GM23248 (cell line): Measurements from ENCODE around the gene LUC7L3. TPM values are rescaled to one million over a fixed set of nuclear protein-coding genes. Genes with fewer than 3 reads are reported as not detected.

Experiments
- DNase-seq: peaks from one replicate; pipeline ENCODE4 v3.0.0-alpha.2; 2015
- H2AFZ ChIP-seq: fragments of 200-600 bp; sonication (generic); 2 replicates; pipeline ENCODE4 v1.6.1; 2016; ENCODE audit warnings: antibody characterized with exemption
- H3F3A ChIP-seq: fragments of 200-600 bp; sonication (generic); 2 replicates; pipeline ENCODE4 v1.6.1; 2016; ENCODE audit warnings: mild to moderate bottlenecking, antibody characterized with exemption, mixed run types; ENCODE audit not compliant: insufficient read depth
- H3K27ac ChIP-seq: fragments of 200-600 bp; sonication (generic); 2 replicates; pipeline ENCODE4 v1.5.1; 2016; ENCODE audit warnings: mild to moderate bottlenecking
- H3K27me3 ChIP-seq: fragments of 200-600 bp; sonication (generic); replicated peaks from 2 replicates; pipeline ENCODE4 v1.6.1; 2016; ENCODE audit warnings: mild to moderate bottlenecking; ENCODE audit not compliant: insufficient read depth
- H3K36me3 ChIP-seq: fragments of 200-600 bp; sonication (generic); 2 replicates; pipeline ENCODE4 v1.6.1; 2016; ENCODE audit warnings: low read depth, mild to moderate bottlenecking
- H3K4me1 ChIP-seq: fragments of 200-600 bp; sonication (generic); 2 replicates; pipeline ENCODE4 v1.6.1; 2016; ENCODE audit warnings: mild to moderate bottlenecking; ENCODE audit not compliant: insufficient read depth
- H3K4me2 ChIP-seq: fragments of 200-600 bp; sonication (generic); one replicate; pipeline ENCODE4 v1.6.1; 2016; ENCODE audit warnings: mild to moderate bottlenecking; ENCODE audit not compliant: unreplicated experiment
- H3K4me3 ChIP-seq: fragments of 200-600 bp; sonication (generic); 2 replicates; pipeline ENCODE4 v1.5.1; 2016; ENCODE audit warnings: mild to moderate bottlenecking
- H3K79me2 ChIP-seq: fragments of 200-600 bp; sonication (generic); 2 replicates; pipeline ENCODE4 v1.6.1; 2016; ENCODE audit warnings: mild to moderate bottlenecking; ENCODE audit not compliant: insufficient read depth
- H3K9ac ChIP-seq: fragments of 200-600 bp; sonication (generic); 2 replicates; pipeline ENCODE4 v1.6.1; 2016; ENCODE audit warnings: mild to moderate bottlenecking
- H3K9me2 ChIP-seq: fragments of 200-600 bp; sonication (generic); 2 replicates; pipeline ENCODE4 v1.6.1; 2016; ENCODE audit warnings: mixed run types, mild to moderate bottlenecking, moderate library complexity; ENCODE audit not compliant: insufficient read depth
- H3K9me3 ChIP-seq: fragments of 200-600 bp; sonication (generic); one replicate; pipeline ENCODE4 v1.6.1; 2017; ENCODE audit warnings: low read depth
- H4K20me1 ChIP-seq: fragments of 200-600 bp; sonication (generic); 2 replicates; pipeline ENCODE4 v1.6.0; 2016; ENCODE audit not compliant: insufficient read depth
- EZH2 ChIP-seq: fragments of 200-600 bp; sonication (generic); IDR thresholded peaks from 2 replicates; pipeline ENCODE4 v1.6.1; 2018; ENCODE audit warnings: antibody characterized with exemption, mild to moderate bottlenecking; ENCODE audit not compliant: insufficient read depth, poor library complexity, severe bottlenecking
- EZH2phosphoT487 ChIP-seq: fragments of 200-600 bp; sonication (generic); IDR thresholded peaks from 2 replicates; pipeline ENCODE4 v1.6.1; 2018; ENCODE audit warnings: antibody characterized with exemption, moderate library complexity, mild to moderate bottlenecking, low read depth; ENCODE audit not compliant: insufficient read depth
- WGBS, 2 experiments: methylation state at CpG; one replicate each; pipeline ENCODE4 v1.1.6; 2015 to 2017; ENCODE audit warnings: low lambda C conversion rate in 2 of 2, low coverage in 1 of 2; ENCODE audit errors: missing lambda C conversion rate in 2 of 2; 5-methylcytosine and 5-hydroxymethylcytosine counted together
- in situ Hi-C: fragments of 300-500 bp; cut with MboI; formaldehyde crosslinking; loops from 2 replicates; pipeline ENCODE4 v1.15.0; 2020
- polyA plus RNA-seq: library from polyadenylated mRNA; unstranded; fragments of >200 nt; fragmentation: Nextera tagmentation; extraction: Ambion mirVana; gene quantifications from 2 replicates; pipeline ENCODE4 v1.2.1, GENCODE V29; 2016
- total RNA-seq: library from RNA; depleted of rRNA; stranded (reverse); fragments of >200 nt; shearing (Covaris generic); gene quantifications from 2 replicates; pipeline ENCODE4 v1.2.3, GENCODE V29; 2014

The LUC7L3 gene
- total and polyA plus RNA-seq, 2 experiments from 2014 or later = 59.1 to 138 TPM

DNA sequence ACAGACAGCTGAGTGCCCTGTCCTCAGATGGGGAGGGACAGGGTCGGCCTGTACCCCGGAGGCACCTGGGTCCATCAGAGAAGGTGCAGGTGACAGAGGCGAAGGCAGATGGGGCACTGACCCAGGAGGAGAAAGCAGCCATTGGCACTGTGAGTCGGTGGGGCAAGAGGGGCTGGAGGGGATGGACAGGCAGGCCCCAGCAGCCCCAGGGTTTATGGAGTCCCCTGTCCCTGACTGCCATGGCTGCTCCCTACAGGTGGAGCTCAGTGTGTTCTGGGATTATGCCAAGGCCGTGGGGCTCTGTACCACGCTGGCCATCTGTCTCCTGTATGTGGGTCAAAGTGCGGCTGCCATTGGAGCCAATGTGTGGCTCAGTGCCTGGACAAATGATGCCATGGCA, 43.8 kb upstream of the LUC7L3 start:
- no peak for DNase-seq
- no peak overlapping the region for H3K4me3 ChIP-seq
- no peak overlapping the region for H2AFZ ChIP-seq
- no peaks in the 10 kb centered on the region for H3K79me2 ChIP-seq
- in situ Hi-C loops = no loop called here
- TF ChIP-seq EZH2 (no peak), EZH2phosphoT487 (no peak)
- H3K9me3 ChIP-seq = no peaks in the 10 kb centered on the region
- H3K9ac ChIP-seq = no peak overlapping the region
- no peaks in the 10 kb centered on the region for H3K36me3 ChIP-seq
- H3K9me2 ChIP-seq = no peaks in the 10 kb centered on the region
- H4K20me1 ChIP-seq = no peaks in the 10 kb centered on the region
- peaks cover 7% of the 10 kb centered on the region for H3F3A ChIP-seq
- no peaks in the 10 kb centered on the region for H3K27me3 ChIP-seq
- H3K4me2 ChIP-seq = no peak overlapping the region
- no peak overlapping the region for H3K27ac ChIP-seq
- H3K4me1 ChIP-seq = peaks cover 8% of the 10 kb centered on the region
- 83 to 87% methylated on average over 7 of the region's 7 CpGs for WGBS, 2 experiments

DNA sequence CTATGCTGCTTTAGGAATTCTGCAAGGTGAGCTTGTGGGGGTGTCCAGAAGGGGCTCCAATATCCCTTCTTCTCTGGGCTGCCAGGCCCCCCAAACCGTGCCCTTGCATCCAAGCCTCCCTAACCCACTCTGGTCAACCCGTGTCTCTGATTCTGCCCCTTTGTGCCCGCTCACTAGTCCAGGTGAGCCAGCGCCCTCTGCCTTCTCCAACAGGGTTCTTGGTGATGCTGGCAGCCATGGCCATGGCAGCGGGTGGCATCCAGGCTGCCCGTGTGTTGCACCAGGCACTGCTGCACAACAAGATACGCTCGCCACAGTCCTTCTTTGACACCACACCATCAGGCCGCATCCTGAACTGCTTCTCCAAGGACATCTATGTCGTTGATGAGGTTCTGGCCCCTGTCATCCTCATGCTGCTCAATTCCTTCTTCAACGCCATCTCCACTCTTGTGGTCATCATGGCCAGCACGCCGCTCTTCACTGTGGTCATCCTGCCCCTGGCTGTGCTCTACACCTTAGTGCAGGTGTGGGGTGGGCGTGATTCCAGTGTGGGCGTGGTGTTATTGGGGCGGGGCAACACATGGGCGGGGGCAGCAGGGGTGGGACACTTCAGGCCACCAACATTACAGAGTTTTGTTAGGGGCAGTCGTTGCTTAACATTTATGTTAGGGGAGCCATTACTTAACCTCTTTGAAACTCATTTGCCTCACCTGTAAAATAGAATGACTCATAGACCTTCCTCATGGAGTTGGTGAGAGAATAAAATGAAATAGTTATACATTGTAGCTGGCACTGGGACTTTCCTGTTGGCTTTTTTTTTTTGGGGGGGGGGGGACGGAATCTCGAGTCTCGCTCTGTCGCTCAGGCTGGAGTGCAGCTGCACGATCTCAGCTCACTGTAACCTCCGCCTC, 43.1 kb upstream of the LUC7L3 start:
- 85 to 89% methylated on average over 24 of the region's 24 CpGs for WGBS, 2 experiments
- H3K9ac ChIP-seq = no peak overlapping the region
- no peak for DNase-seq
- H3F3A ChIP-seq = peaks cover 2% of the 10 kb centered on the region; the same call in 1 of the 2 replicates
- peaks cover 7% of the 10 kb centered on the region for H3K4me1 ChIP-seq
- H3K4me2 ChIP-seq = no peak overlapping the region
- no peak overlapping the region for H2AFZ ChIP-seq
- TF ChIP-seq EZH2 = no peak
- TF ChIP-seq EZH2phosphoT487 = no peak
- no peak overlapping the region for H3K27ac ChIP-seq
- H3K79me2 ChIP-seq = no peaks in the 10 kb centered on the region
- H3K9me2 ChIP-seq = no peaks in the 10 kb centered on the region
- H3K36me3 ChIP-seq = no peaks in the 10 kb centered on the region
- no peaks in the 10 kb centered on the region for H3K9me3 ChIP-seq
- no peaks in the 10 kb centered on the region for H3K27me3 ChIP-seq
- no peaks in the 10 kb centered on the region for H4K20me1 ChIP-seq
- no peak overlapping the region for H3K4me3 ChIP-seq
- in situ Hi-C loops = no loop called here

DNA sequence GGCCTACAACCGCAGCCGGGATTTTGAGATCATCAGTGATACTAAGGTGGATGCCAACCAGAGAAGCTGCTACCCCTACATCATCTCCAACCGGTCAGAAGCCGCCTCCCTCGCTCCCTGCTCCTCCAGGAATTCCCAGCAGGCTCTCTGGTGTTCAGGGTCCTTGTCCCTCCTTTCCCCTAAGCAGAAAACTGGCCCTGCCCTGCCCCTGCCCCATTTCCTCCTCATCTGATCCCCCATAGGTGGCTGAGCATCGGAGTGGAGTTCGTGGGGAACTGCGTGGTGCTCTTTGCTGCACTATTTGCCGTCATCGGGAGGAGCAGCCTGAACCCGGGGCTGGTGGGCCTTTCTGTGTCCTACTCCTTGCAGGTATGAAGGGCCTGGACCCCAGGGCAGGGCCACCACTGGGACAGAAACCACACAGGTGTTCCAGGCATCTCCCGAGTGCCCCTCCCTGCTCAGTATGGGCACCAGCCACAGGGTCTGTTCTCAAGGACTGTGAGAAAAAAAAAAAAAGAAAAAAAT, 41.5 kb upstream of the LUC7L3 start:
- no peak overlapping the region for H3K27ac ChIP-seq
- H4K20me1 ChIP-seq = no peaks in the 10 kb centered on the region
- no peaks in the 10 kb centered on the region for H3K27me3 ChIP-seq
- H3K4me3 ChIP-seq = no peak overlapping the region
- no peaks in the 10 kb centered on the region for H3K79me2 ChIP-seq
- H2AFZ ChIP-seq = no peak overlapping the region
- no peaks in the 10 kb centered on the region for H3K9me3 ChIP-seq
- H3K9me2 ChIP-seq = no peaks in the 10 kb centered on the region
- TF ChIP-seq EZH2phosphoT487 (no peak), EZH2 (no peak)
- H3K36me3 ChIP-seq = no peaks in the 10 kb centered on the region
- 88 to 92% methylated on average over 11 to 12 of the region's 12 CpGs for WGBS, 2 experiments
- DNase-seq = no peak
- H3K4me1 ChIP-seq = peaks cover 5% of the 10 kb centered on the region; the same call in 1 of the 2 replicates
- H3F3A ChIP-seq = no peaks in the 10 kb centered on the region
- in situ Hi-C loops = no loop called here
- no peak overlapping the region for H3K9ac ChIP-seq
- H3K4me2 ChIP-seq = no peak overlapping the region

DNA sequence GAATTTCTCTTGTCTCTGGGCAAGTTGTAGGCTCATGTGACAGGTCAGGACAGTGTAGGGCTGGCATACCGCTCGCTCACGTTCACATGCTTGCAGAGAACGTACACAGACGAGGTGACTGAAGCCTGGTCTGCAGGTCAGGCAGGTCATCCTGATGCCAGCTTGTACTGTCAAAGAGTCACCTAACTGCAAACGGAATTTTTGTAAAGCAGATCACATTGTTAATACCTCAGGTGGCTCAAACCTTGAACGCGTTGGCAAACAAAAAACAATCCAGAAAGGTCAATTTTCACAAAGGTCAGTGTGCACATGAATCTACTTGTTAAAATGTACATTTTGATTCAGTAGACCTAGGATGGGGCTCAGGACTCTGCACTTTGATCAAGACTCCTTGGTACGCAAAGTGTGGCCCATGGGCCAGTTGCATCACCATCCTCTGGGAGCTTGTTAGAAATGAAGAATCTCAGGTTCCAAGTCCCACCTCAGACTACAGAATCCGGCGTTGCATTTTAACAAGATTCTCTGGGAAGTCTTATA, 40.3 kb upstream of the LUC7L3 start:
- Histone ChIP-seq H3K9me2 (no peaks in the 10 kb centered on the region), H3F3A (no peaks in the 10 kb centered on the region), H3K27me3 (no peaks in the 10 kb centered on the region), H3K36me3 (no peaks in the 10 kb centered on the region), H4K20me1 (no peaks in the 10 kb centered on the region), H3K4me2 (no peak overlapping the region), H3K9ac (no peak overlapping the region), H2AFZ (no peak overlapping the region), H3K4me3 (no peak overlapping the region), H3K4me1 (peaks cover 5% of the 10 kb centered on the region; the same call in 1 of the 2 replicates), H3K79me2 (no peaks in the 10 kb centered on the region), H3K9me3 (no peaks in the 10 kb centered on the region), H3K27ac (no peak overlapping the region)
- in situ Hi-C loops = no loop called here
- WGBS, 2 experiments = 90 to 92% methylated on average over 11 of the region's 11 CpGs
- no peak for DNase-seq
- TF ChIP-seq EZH2 = no peak
